Keratinocyte (primary cell): ENCODE results near the gene NRP1.

ENCODE experiments used
- EZH2 ChIP-seq: IDR thresholded peaks from one replicate; pipeline ENCODE4 v1.6.1; 2012; ENCODE audit warnings: inconsistent platforms, mild to moderate bottlenecking, low read length, moderate library complexity
- TF ChIP-seq, protein P1 (sequence below), 3 experiments: IDR thresholded peaks in 1 of 3; conservative IDR thresholded peaks in 1 of 3; optimal IDR thresholded peaks in 1 of 3; 2 replicates in 2 of 3; 3 replicates in 1 of 3; pipeline versions ENCODE3 to v1.5.1; 2011; ENCODE audit warnings: low read length in 3 of 3, mild to moderate bottlenecking in 3 of 3, moderate library complexity in 2 of 3, control low read depth in 1 of 3, inconsistent platforms in 1 of 3; ENCODE audit not compliant: insufficient read depth in 2 of 3; ENCODE audit errors: extremely low read depth in 1 of 3

DNA sequence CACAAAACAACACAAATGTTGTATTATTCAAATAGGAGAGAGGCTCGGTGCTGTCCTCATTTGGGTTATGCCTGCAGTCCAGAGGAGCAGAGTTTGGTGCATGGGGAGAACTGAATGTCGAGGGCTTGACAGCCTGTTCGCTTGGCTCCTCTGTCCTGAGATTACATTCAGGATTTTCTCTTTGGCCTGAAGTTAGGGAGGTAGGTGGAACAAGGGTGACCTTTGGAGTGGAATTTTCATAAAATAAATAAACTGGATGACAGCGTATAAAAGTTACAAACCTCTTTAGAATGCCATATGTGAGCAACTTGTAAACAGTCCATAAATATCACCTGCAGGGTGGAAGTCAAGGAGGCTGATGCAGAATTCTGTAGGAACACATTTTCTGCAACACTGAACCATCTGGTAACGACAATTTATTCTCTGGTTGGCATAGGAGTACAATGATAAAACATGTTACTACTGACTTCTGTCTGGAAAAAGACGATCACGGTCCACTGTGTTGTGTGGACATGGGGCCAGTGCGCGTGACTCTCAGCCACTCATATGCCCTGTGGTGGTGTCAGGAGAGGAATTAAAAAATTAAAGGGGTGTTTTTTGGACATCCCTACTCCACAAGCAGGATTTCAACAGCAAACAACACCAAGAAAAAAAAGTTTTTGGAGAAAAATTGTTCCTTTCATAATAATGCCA is 33.2 kb downstream of the NRP1 start:
- TF ChIP-seq, protein P1, sequence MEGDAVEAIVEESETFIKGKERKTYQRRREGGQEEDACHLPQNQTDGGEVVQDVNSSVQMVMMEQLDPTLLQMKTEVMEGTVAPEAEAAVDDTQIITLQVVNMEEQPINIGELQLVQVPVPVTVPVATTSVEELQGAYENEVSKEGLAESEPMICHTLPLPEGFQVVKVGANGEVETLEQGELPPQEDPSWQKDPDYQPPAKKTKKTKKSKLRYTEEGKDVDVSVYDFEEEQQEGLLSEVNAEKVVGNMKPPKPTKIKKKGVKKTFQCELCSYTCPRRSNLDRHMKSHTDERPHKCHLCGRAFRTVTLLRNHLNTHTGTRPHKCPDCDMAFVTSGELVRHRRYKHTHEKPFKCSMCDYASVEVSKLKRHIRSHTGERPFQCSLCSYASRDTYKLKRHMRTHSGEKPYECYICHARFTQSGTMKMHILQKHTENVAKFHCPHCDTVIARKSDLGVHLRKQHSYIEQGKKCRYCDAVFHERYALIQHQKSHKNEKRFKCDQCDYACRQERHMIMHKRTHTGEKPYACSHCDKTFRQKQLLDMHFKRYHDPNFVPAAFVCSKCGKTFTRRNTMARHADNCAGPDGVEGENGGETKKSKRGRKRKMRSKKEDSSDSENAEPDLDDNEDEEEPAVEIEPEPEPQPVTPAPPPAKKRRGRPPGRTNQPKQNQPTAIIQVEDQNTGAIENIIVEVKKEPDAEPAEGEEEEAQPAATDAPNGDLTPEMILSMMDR (optimal IDR thresholded peaks at IDR 0.05 in 1 of 3, IDR thresholded peaks at IDR 0.05 in 1 of 3, conservative IDR thresholded peaks at IDR 0.05 in 1 of 3; ENCODE audit: extremely low read depth in 1 of 3, insufficient read depth in 2 of 3, low read length in 3 of 3), result no peak
- TF ChIP-seq EZH2, result no peak
